Right atrium auricular region (tissue), 2 donors: Measurements from ENCODE around the gene SURF4. TPM values are rescaled to one million over a fixed set of nuclear protein-coding genes. Genes with fewer than 3 reads are reported as not detected.
"Not testable (repeated sequence)": the region's sequence is repeated elsewhere in the genome, so short reads cannot be mapped to it uniquely, and the experiment has no call there.

Source experiments
- DNase-seq: peaks from one replicate; pipeline ENCODE4 v3.0.0-alpha.2; 2019; ENCODE audit warnings: low spot score
- H3K27ac ChIP-seq, 2 donors: fragments of 200-600 bp; sonication (generic); 1 replicate in 1 of 2; 2 replicates in 1 of 2; pipeline ENCODE4 v1.5.1; 2016 to 2019
- H3K27me3 ChIP-seq, 2 donors: fragments of 200-600 bp; sonication (generic); one replicate each; pipeline versions ENCODE4 v1.5.1 to v1.6.0; 2017 to 2019
- H3K36me3 ChIP-seq: fragments of 200-600 bp; sonication (generic); one replicate; pipeline ENCODE4 v1.5.1; 2016
- H3K4me1 ChIP-seq, 2 donors: fragments of 200-600 bp; sonication (generic); one replicate each; pipeline versions ENCODE4 v1.5.1 to v1.6.0; 2017 to 2019
- H3K4me3 ChIP-seq, 2 donors: fragments of 200-600 bp; sonication (generic); 1 replicate in 1 of 2; 2 replicates in 1 of 2; pipeline ENCODE4 v1.5.1; 2017 to 2019; ENCODE audit warnings: mild to moderate bottlenecking in 1 of 2, moderate library complexity in 1 of 2
- H3K9me3 ChIP-seq, 2 donors: fragments of 200-600 bp; sonication (generic); one replicate each; pipeline ENCODE4 v1.5.1; 2019
- CTCF ChIP-seq, 2 donors: fragments of 200-600 bp; sonication (generic); IDR thresholded peaks; one replicate each; pipeline ENCODE4 v1.5.1; 2019; ENCODE audit warnings: antibody characterized with exemption in 2 of 2
- total RNA-seq, 2 donors: library from RNA; depleted of rRNA; stranded (reverse); fragments of >200 nt; gene quantifications; one replicate each; pipeline ENCODE4 v1.1.0, GENCODE V29; 2016

SURF4 gene
- total RNA-seq, 2 donors from 2014 or later: 96.0 to 124 TPM

- H3K36me3 ChIP-seq: no peaks in the 10 kb centered on the region
- no peaks in the 10 kb centered on the region for H3K9me3 ChIP-seq
- H3K27ac ChIP-seq: no peak overlapping the region
- no peak overlapping the region for H3K4me3 ChIP-seq
- TF ChIP-seq CTCF (IDR thresholded peaks at IDR 0.05): no peak
- no peak for DNase-seq
- H3K27me3 ChIP-seq: no peaks in the 10 kb centered on the region
- H3K4me1 ChIP-seq: no peaks in the 10 kb centered on the region
Measured at GRCh38 chr9:133393399-133393798, 17.5 kb upstream of the SURF4 start.

DNA sequence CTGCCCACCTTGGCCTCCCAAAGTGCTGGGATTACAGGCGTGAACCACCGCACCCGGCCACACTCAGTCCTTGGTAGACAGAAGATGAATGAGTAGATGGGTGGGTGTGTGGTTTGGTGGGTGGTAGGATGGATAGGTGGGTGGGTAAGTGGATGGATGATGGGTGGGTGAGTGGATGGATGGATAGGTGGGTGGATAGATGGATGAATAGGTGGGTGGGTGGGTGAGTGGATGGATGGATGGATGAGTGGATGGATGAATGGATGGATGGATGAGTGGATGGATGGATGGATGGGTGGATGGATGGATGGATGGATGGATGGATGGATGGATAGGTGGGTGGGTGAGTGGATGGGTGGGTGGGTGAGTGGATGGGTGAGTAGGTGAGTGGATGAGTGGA lies 16.4 kb upstream of the SURF4 start:
- not testable (repeated sequence) for H3K4me3 ChIP-seq, H3K36me3 ChIP-seq, H3K4me1 ChIP-seq, H3K27ac ChIP-seq, H3K27me3 ChIP-seq, H3K9me3 ChIP-seq, DNase-seq

DNA sequence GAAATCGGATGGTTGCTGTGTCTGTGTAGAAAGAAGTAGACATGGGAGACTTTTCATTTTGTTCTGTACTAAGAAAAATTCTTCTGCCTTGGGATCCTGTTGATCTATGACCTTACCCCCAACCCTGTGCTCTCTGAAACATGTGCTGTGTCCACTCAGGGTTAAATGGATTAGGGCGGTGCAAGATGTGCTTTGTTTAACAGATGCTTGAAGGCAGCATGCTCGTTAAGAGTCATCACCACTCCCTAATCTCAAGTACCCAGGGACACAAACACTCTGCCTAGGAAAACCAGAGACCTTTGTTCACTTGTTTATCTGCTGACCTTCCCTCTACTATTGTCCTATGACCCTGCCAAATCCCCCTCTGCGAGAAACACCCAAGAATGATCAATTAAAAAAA lies 15.6 kb upstream of the SURF4 start:
- not testable (repeated sequence) for DNase-seq, H3K27ac ChIP-seq, H3K27me3 ChIP-seq, H3K4me1 ChIP-seq, H3K4me3 ChIP-seq, H3K9me3 ChIP-seq, H3K36me3 ChIP-seq

- no peak for DNase-seq
- no peak for TF ChIP-seq CTCF (IDR thresholded peaks at IDR 0.05)
- Histone ChIP-seq H3K9me3 (no peaks in the 10 kb centered on the region), H3K4me1 (no peaks in the 10 kb centered on the region), H3K27me3 (no peaks in the 10 kb centered on the region), H3K4me3 (no peak overlapping the region), H3K27ac (no peak overlapping the region), H3K36me3 (no peaks in the 10 kb centered on the region)
Measured at GRCh38 chr9:133390713-133391112, 14.9 kb upstream of the SURF4 start.

DNA sequence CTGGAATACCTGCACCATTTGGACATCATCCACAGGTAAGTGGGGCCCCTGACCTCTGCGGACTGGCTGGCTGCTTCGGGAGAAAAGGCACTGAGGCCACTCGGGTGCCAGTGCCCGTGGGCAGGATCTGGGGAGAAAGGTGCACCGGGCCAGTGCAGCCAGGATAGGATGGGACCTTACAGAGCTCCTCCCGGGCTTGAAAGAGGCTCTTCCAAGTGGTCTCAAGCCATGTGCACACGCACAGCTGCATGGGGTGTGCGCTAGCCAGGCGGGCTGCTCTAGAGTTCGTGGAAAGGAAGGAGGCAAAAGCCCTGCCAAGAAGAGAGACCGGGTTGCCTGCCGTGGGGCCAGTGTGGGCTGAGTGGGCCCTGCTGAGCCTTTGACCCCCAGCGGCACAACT lies 13.7 kb upstream of the SURF4 start:
- Histone ChIP-seq H3K9me3 (no peaks in the 10 kb centered on the region), H3K4me3 (no peak overlapping the region), H3K36me3 (no peaks in the 10 kb centered on the region), H3K4me1 (no peaks in the 10 kb centered on the region), H3K27me3 (no peaks in the 10 kb centered on the region), H3K27ac (no peak overlapping the region)
- DNase-seq: no peak
- no peak for TF ChIP-seq CTCF (IDR thresholded peaks at IDR 0.05)

GRCh38 chr9:133389025-133389557 lies 13.2 kb upstream of the SURF4 start:
- H3K36me3 ChIP-seq: no peaks in the 10 kb centered on the region
- H3K27ac ChIP-seq: no peak overlapping the region
- H3K9me3 ChIP-seq: no peaks in the 10 kb centered on the region
- no peak for DNase-seq
- H3K4me3 ChIP-seq: no peak overlapping the region
- no peak for TF ChIP-seq CTCF (IDR thresholded peaks at IDR 0.05)
- H3K27me3 ChIP-seq: no peaks in the 10 kb centered on the region
- H3K4me1 ChIP-seq: no peaks in the 10 kb centered on the region

DNA sequence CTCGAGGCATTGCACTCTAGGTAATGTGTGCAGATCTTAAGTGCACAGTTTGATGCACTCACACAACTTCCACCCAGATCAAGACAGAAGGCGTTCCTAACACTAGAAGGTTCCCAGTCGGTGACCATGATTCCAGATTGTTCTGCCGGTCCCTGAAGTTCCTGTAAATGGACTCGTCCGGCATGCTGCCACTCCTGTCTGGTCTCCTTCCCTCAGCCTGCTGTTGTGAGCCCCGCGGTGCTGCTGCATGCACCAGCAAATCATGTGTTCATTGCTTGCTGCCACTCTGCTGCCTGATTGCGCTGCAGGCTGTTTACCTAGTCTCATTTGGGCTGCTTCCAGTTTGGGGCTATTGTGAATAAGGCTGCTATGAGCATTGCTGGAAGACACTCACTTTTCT lies 11.8 kb upstream of the SURF4 start:
- no peak overlapping the region for H3K4me3 ChIP-seq
- no peaks in the 10 kb centered on the region for H3K36me3 ChIP-seq
- TF ChIP-seq CTCF (IDR thresholded peaks at IDR 0.05): no peak
- H3K27me3 ChIP-seq: no peaks in the 10 kb centered on the region
- no peak overlapping the region for H3K27ac ChIP-seq
- no peaks in the 10 kb centered on the region for H3K4me1 ChIP-seq
- no peaks in the 10 kb centered on the region for H3K9me3 ChIP-seq
- no peak for DNase-seq
